ENCODE measurements around the gene RIPPLY3. TPM values are rescaled to one million over a fixed set of nuclear protein-coding genes. Genes with fewer than 3 reads are reported as not detected.
A peak's percentile ranks its signal among the peaks of the same experiment; 100 is the strongest.

The RIPPLY3 gene
- total and polyA plus RNA-seq, 2 of the 13 experiments (the other 11 are each of a cell fraction or from before 2014, with no cell fraction given) = 0.09 to 2.9 TPM

DNA sequence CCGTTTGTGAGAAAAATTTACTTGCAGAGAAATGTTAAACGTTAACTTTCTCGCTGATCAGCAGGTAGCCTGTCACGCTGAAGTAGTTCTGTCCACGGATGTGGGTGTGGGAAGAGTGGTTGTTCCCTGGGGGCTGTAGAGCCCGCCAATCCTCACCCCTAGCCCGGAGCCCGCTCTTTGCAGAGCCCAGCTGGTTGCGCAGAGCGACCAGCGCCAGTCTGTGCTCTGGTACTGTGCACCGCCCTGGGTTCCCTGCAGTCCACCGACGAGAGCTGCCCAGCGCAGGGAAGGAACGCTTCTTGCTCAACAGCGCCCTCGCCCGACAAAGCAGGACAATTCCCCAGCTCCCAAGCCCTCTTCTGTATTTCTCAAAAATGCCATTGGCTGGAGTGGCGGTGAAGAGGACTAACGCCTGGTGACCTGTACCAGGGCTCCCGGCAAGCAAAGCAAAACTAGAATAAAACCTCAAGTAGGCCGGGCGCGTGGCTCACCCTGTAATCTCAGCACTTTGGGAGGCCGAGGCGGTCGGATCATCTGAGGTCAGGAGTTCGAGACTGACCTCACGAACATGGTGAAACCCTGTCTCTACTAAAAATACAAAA lies 3.3 kb downstream of the RIPPLY3 start (continued):
- peak; percentile 30; the same call in 1 of the 2 replicates for TF ChIP-seq ZNF782 (CRISPR knock-in tag; IDR thresholded peaks at IDR 0.05; ENCODE audit: borderline replicate concordance)
- TF ChIP-seq NKX3-1 (CRISPR knock-in tag; IDR thresholded peaks at IDR 0.05) = no peak; the same call in 1 of the 2 replicates
- TF ChIP-seq, protein P1, sequence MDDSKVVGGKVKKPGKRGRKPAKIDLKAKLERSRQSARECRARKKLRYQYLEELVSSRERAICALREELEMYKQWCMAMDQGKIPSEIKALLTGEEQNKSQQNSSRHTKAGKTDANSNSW (CRISPR knock-in tag; IDR thresholded peaks at IDR 0.05; ENCODE audit: borderline replicate concordance) = no peak
- TF ChIP-seq PRPF4 (IDR thresholded peaks at IDR 0.05; ENCODE audit: low read depth, low read length, poor library complexity, severe bottlenecking) = no peak
- peak; percentile 78; the same call in 1 of the 2 replicates for TF ChIP-seq KAT7 (CRISPR knock-in tag; IDR thresholded peaks at IDR 0.05; ENCODE audit: borderline replicate concordance)
- TF ChIP-seq MAF1 (CRISPR knock-in tag; IDR thresholded peaks at IDR 0.05; ENCODE audit: borderline replicate concordance) = no peak
- TF ChIP-seq ZKSCAN5 (CRISPR knock-in tag; IDR thresholded peaks at IDR 0.05) = no peak
- no peak for TF ChIP-seq HOXD1 (CRISPR knock-in tag; IDR thresholded peaks at IDR 0.05)
- TF ChIP-seq, protein P2, sequence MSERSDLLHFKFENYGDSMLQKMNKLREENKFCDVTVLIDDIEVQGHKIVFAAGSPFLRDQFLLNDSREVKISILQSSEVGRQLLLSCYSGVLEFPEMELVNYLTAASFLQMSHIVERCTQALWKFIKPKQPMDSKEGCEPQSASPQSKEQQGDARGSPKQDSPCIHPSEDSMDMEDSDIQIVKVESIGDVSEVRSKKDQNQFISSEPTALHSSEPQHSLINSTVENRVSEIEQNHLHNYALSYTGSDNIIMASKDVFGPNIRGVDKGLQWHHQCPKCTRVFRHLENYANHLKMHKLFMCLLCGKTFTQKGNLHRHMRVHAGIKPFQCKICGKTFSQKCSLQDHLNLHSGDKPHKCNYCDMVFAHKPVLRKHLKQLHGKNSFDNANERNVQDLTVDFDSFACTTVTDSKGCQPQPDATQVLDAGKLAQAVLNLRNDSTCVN (CRISPR knock-in tag; IDR thresholded peaks at IDR 0.05; ENCODE audit: borderline replicate concordance) = peak; percentile 52; the same call in 1 of the 2 replicates
- no peak for TF ChIP-seq ZNF530 (CRISPR knock-in tag; IDR thresholded peaks at IDR 0.05; ENCODE audit: low read depth)
- TF ChIP-seq SMARCE1 (IDR thresholded peaks at IDR 0.05; ENCODE audit: borderline replicate concordance) = no peak
- no peak for TF ChIP-seq MIER3 (CRISPR knock-in tag; IDR thresholded peaks at IDR 0.05; ENCODE audit: borderline replicate concordance)
- TF ChIP-seq, protein P3, sequence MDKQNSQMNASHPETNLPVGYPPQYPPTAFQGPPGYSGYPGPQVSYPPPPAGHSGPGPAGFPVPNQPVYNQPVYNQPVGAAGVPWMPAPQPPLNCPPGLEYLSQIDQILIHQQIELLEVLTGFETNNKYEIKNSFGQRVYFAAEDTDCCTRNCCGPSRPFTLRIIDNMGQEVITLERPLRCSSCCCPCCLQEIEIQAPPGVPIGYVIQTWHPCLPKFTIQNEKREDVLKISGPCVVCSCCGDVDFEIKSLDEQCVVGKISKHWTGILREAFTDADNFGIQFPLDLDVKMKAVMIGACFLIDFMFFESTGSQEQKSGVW (CRISPR knock-in tag; IDR thresholded peaks at IDR 0.05; ENCODE audit: borderline replicate concordance) = no peak
- TF ChIP-seq, protein P4, sequence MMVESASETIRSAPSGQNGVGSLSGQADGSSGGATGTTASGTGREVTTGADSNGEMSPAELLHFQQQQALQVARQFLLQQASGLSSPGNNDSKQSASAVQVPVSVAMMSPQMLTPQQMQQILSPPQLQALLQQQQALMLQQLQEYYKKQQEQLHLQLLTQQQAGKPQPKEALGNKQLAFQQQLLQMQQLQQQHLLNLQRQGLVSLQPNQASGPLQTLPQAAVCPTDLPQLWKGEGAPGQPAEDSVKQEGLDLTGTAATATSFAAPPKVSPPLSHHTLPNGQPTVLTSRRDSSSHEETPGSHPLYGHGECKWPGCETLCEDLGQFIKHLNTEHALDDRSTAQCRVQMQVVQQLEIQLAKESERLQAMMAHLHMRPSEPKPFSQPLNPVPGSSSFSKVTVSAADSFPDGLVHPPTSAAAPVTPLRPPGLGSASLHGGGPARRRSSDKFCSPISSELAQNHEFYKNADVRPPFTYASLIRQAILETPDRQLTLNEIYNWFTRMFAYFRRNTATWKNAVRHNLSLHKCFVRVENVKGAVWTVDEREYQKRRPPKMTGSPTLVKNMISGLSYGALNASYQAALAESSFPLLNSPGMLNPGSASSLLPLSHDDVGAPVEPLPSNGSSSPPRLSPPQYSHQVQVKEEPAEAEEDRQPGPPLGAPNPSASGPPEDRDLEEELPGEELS (CRISPR knock-in tag; IDR thresholded peaks at IDR 0.05) = peak; percentile 42; the same call in 1 of the 2 replicates
- TF ChIP-seq TCF7L2 (IDR thresholded peaks at IDR 0.05; ENCODE audit: low read depth, low read length) = no peak
- no peak for TF ChIP-seq ZBTB3 (CRISPR knock-in tag; IDR thresholded peaks at IDR 0.05; ENCODE audit: borderline replicate concordance, low read depth)
- TF ChIP-seq ZNF225 (CRISPR knock-in tag; IDR thresholded peaks at IDR 0.05) = no peak
- TF ChIP-seq, protein P5, sequence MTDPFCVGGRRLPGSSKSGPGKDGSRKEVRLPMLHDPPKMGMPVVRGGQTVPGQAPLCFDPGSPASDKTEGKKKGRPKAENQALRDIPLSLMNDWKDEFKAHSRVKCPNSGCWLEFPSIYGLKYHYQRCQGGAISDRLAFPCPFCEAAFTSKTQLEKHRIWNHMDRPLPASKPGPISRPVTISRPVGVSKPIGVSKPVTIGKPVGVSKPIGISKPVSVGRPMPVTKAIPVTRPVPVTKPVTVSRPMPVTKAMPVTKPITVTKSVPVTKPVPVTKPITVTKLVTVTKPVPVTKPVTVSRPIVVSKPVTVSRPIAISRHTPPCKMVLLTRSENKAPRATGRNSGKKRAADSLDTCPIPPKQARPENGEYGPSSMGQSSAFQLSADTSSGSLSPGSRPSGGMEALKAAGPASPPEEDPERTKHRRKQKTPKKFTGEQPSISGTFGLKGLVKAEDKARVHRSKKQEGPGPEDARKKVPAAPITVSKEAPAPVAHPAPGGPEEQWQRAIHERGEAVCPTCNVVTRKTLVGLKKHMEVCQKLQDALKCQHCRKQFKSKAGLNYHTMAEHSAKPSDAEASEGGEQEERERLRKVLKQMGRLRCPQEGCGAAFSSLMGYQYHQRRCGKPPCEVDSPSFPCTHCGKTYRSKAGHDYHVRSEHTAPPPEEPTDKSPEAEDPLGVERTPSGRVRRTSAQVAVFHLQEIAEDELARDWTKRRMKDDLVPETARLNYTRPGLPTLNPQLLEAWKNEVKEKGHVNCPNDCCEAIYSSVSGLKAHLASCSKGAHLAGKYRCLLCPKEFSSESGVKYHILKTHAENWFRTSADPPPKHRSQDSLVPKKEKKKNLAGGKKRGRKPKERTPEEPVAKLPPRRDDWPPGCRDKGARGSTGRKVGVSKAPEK (CRISPR knock-in tag; IDR thresholded peaks at IDR 0.05; ENCODE audit: borderline replicate concordance) = no peak
- no peak for TF ChIP-seq MZF1 (CRISPR knock-in tag; IDR thresholded peaks at IDR 0.05; ENCODE audit: borderline replicate concordance)
- TF ChIP-seq TRIM24 (CRISPR knock-in tag; IDR thresholded peaks at IDR 0.05) = no peak
- TF ChIP-seq RFX1 (IDR thresholded peaks at IDR 0.05) = no peak
- no peak for TF ChIP-seq GTF3A (CRISPR knock-in tag; conservative IDR thresholded peaks at IDR 0.05)
- TF ChIP-seq ATF1 (CRISPR knock-in tag; IDR thresholded peaks at IDR 0.05) = no peak

Data from HepG2 (cell line).